ENCODE results near the gene SFXN1.

DNA sequence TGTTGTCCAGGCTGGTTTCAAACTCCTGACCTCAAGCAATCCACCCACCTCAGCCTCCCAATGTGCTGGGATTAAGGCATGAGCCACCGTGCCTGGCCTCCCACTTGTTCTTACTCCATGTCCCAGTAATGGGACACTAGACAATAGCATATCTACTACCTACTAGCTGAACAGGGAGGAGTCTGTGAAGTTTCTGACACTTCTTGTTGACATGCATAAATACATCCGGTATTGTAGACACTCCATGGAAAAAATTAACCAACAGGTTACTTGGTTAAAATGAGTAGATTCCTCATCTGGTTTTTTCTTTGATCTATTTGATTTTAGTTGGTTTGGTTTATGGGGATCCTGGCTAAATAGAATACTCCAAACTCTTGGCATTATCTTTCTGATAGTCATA, 88.3 kb downstream of the SFXN1 start:
- TF ChIP-seq CTCF (conservative IDR thresholded peaks at IDR 0.05): no peak
- no peak for TF ChIP-seq EZH2 (IDR thresholded peaks at IDR 0.05; ENCODE audit: low read depth)
